Thyroid gland (tissue), 4 donors: ENCODE measurements around the gene DTX2.

Experiments
- POLR2A ChIP-seq, 2 donors: fragments of 450-650 bp; IDR thresholded peaks; one replicate each; pipeline ENCODE4 v1.6.1; 2017; ENCODE audit warnings: antibody characterized with exemption in 2 of 2, mild to moderate bottlenecking in 2 of 2, moderate library complexity in 1 of 2
- TF ChIP-seq, protein P1 (sequence below), 6 experiments: fragments of 200-600 bp in 3 of 6; fragments of 450-650 bp in 3 of 6; sonication (generic) in 3 of 6; IDR thresholded peaks; one replicate each; pipeline ENCODE4 v1.5.1; 2016 to 2019; ENCODE audit warnings: antibody characterized with exemption in 6 of 6, mild to moderate bottlenecking in 2 of 6, inconsistent platforms in 1 of 6, moderate library complexity in 1 of 6

- TF ChIP-seq, protein P1, sequence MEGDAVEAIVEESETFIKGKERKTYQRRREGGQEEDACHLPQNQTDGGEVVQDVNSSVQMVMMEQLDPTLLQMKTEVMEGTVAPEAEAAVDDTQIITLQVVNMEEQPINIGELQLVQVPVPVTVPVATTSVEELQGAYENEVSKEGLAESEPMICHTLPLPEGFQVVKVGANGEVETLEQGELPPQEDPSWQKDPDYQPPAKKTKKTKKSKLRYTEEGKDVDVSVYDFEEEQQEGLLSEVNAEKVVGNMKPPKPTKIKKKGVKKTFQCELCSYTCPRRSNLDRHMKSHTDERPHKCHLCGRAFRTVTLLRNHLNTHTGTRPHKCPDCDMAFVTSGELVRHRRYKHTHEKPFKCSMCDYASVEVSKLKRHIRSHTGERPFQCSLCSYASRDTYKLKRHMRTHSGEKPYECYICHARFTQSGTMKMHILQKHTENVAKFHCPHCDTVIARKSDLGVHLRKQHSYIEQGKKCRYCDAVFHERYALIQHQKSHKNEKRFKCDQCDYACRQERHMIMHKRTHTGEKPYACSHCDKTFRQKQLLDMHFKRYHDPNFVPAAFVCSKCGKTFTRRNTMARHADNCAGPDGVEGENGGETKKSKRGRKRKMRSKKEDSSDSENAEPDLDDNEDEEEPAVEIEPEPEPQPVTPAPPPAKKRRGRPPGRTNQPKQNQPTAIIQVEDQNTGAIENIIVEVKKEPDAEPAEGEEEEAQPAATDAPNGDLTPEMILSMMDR (IDR thresholded peaks at IDR 0.05): no peak
- no peak for TF ChIP-seq POLR2A (IDR thresholded peaks at IDR 0.05)
Measured at GRCh38 chr7:76427635-76428034, 33.9 kb upstream of the DTX2 start.
